CD4-positive, alpha-beta T cell (primary cell): ENCODE data around the gene DOP1A. TPM values are rescaled to one million over a fixed set of nuclear protein-coding genes. Genes with fewer than 3 reads are reported as not detected.

Source experiments
- ATAC-seq: fragments of 200-7000 bp; cut with Tn5 transposase; one replicate; pipeline ENCODE4 v1.10.0; 2022; ENCODE audit warnings: mild to moderate bottlenecking; ENCODE audit not compliant: poor library complexity
- CTCF ChIA-PET: fragments of 350-600 bp; sonication (Branson Sonifier 250); formaldehyde crosslinking; loops from one replicate; lab custom pipeline; 2021; ENCODE audit warnings: antibody characterized with exemption, inconsistent platforms; lab: Charles Lee
- POLR2A ChIA-PET: fragments of 350-600 bp; sonication (Branson Sonifier 250); formaldehyde crosslinking; loops from one replicate; lab custom pipeline; 2021; ENCODE audit warnings: antibody characterized with exemption, inconsistent platforms; lab: Charles Lee
- DNase-seq, 14 experiments: peaks; one replicate each; pipeline ENCODE4 v3.0.0-alpha.2; 2013 to 2020; ENCODE audit warnings: mixed read lengths in 2 of 14
- H3K27ac ChIP-seq, 2 donors: one replicate each; pipeline versions ENCODE4 v1.5.1 to v1.7.0; 2013; ENCODE audit warnings: low read length in 2 of 2, low read depth in 1 of 2, mild to moderate bottlenecking in 1 of 2
- H3K27me3 ChIP-seq, 2 experiments: 1 replicate in 1 of 2; 2 replicates in 1 of 2; pipeline versions ENCODE4 v1.6.1 to v1.7.0; 2013; ENCODE audit warnings: low read length in 2 of 2, control low read depth in 1 of 2, mild to moderate bottlenecking in 1 of 2, moderate library complexity in 1 of 2; ENCODE audit not compliant: insufficient read depth in 2 of 2, control insufficient read depth in 1 of 2
- H3K36me3 ChIP-seq: one replicate; pipeline ENCODE4 v1.6.1; 2013; ENCODE audit warnings: low read length, control low read depth; ENCODE audit not compliant: insufficient read depth
- H3K4me1 ChIP-seq: one replicate; pipeline ENCODE4 v1.6.1; 2013; ENCODE audit warnings: low read length, control low read depth; ENCODE audit not compliant: insufficient read depth
- H3K4me3 ChIP-seq: one replicate; pipeline ENCODE4 v1.5.1; 2013; ENCODE audit warnings: mild to moderate bottlenecking, low read length, moderate library complexity
- H3K9me3 ChIP-seq, 2 experiments: 1 replicate in 1 of 2; 2 replicates in 1 of 2; pipeline versions ENCODE4 v1.6.1 to v1.7.0; 2013; ENCODE audit warnings: low read length in 2 of 2, mild to moderate bottlenecking in 2 of 2, control low read depth in 1 of 2, moderate library complexity in 1 of 2; ENCODE audit not compliant: control insufficient read depth in 1 of 2, insufficient read depth in 1 of 2
- H3K27ac Mint-ChIP-seq: one replicate; pipeline ENCODE4 v1.8.0; 2020; ENCODE audit warnings: mixed read lengths
- H3K27me3 Mint-ChIP-seq: one replicate; pipeline ENCODE4 v1.8.0; 2021; ENCODE audit warnings: mixed read lengths
- H3K36me3 Mint-ChIP-seq: one replicate; pipeline ENCODE4 v1.8.0; 2021; ENCODE audit warnings: low read depth, mixed read lengths
- H3K4me1 Mint-ChIP-seq: one replicate; pipeline ENCODE4 v1.8.0; 2021; ENCODE audit warnings: low read depth, mixed read lengths
- H3K4me3 Mint-ChIP-seq: one replicate; pipeline ENCODE4 v1.8.0; 2020; ENCODE audit warnings: mild to moderate bottlenecking, mixed read lengths
- H3K9me3 Mint-ChIP-seq: one replicate; pipeline ENCODE4 v1.8.0; 2020; ENCODE audit warnings: mixed read lengths
- intact Hi-C, 2 experiments: fragments of 100-400 bp; cut with DNase I in 1 of 2; cut with micrococcal nuclease in 1 of 2; formaldehyde crosslinking; loops; one replicate each; pipeline versions ENCODE4 v1.15.1 to v1.9.0; 2023 to 2025; cut with DNase I, micrococcal nuclease
- total RNA-seq, 174 experiments: library from RNA in 2 of 174; stranded (reverse) in 2 of 174; gene quantifications; one replicate each; pipeline ENCODE4 v1.2.3 and lab custom pipeline; 2021 to 2026
- TF ChIP-seq, protein P1 (sequence below): fragments of 200-600 bp; IDR thresholded peaks from one replicate; pipeline ENCODE4 v1.8.0; 2022; ENCODE audit warnings: antibody characterized with exemption, mild to moderate bottlenecking

The DOP1A gene
- total RNA-seq, 2 experiments from 2014 or later, result 15.6 to 15.8 TPM

GRCh38 chr6:83097204-83097603, 29.7 kb downstream of the DOP1A start:
- no peaks in the 10 kb centered on the region for H3K27me3 Mint-ChIP-seq
- H3K4me1 Mint-ChIP-seq, result peaks cover 14% of the 10 kb centered on the region
- no peaks in the 10 kb centered on the region for H3K9me3 Mint-ChIP-seq
- Histone ChIP-seq H3K36me3 (peaks cover 17% of the 10 kb centered on the region), H3K4me1 (no peaks in the 10 kb centered on the region), H3K9me3 (no peaks in the 10 kb centered on the region), H3K27ac (no peak overlapping the region), H3K27me3 (no peaks in the 10 kb centered on the region), H3K4me3 (no peak overlapping the region)
- CTCF ChIA-PET, result interaction anchor here (0.8 kb wide), 1 partner anchor 32 kb away, joined by 3 read pairs; the partner anchor contains the start of gene UBE3D
- no peak overlapping the region for H3K27ac Mint-ChIP-seq
- no peak for ATAC-seq
- H3K36me3 Mint-ChIP-seq, result peaks cover 53% of the 10 kb centered on the region
- TF ChIP-seq, protein P1, sequence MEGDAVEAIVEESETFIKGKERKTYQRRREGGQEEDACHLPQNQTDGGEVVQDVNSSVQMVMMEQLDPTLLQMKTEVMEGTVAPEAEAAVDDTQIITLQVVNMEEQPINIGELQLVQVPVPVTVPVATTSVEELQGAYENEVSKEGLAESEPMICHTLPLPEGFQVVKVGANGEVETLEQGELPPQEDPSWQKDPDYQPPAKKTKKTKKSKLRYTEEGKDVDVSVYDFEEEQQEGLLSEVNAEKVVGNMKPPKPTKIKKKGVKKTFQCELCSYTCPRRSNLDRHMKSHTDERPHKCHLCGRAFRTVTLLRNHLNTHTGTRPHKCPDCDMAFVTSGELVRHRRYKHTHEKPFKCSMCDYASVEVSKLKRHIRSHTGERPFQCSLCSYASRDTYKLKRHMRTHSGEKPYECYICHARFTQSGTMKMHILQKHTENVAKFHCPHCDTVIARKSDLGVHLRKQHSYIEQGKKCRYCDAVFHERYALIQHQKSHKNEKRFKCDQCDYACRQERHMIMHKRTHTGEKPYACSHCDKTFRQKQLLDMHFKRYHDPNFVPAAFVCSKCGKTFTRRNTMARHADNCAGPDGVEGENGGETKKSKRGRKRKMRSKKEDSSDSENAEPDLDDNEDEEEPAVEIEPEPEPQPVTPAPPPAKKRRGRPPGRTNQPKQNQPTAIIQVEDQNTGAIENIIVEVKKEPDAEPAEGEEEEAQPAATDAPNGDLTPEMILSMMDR, result no peak
- DNase-seq, result no peak
- no peak overlapping the region for H3K4me3 Mint-ChIP-seq
- intact Hi-C loops, result no loop called here
- POLR2A ChIA-PET, result no interaction called here

- Histone ChIP-seq H3K4me1 (no peaks in the 10 kb centered on the region), H3K27me3 (no peaks in the 10 kb centered on the region), H3K27ac (no peak overlapping the region), H3K36me3 (peaks cover 18% of the 10 kb centered on the region), H3K4me3 (no peak overlapping the region), H3K9me3 (no peaks in the 10 kb centered on the region)
- H3K9me3 Mint-ChIP-seq, result no peaks in the 10 kb centered on the region
- ChIA-PET POLR2A (no interaction called here), CTCF (no interaction called here)
- TF ChIP-seq, protein P1, result no peak
- DNase-seq, result no peak
- no peak overlapping the region for H3K27ac Mint-ChIP-seq
- H3K36me3 Mint-ChIP-seq, result peaks cover 57% of the 10 kb centered on the region
- H3K4me1 Mint-ChIP-seq, result peaks cover 14% of the 10 kb centered on the region
- intact Hi-C loops, result no loop called here
- H3K27me3 Mint-ChIP-seq, result no peaks in the 10 kb centered on the region
- ATAC-seq, result no peak
- no peak overlapping the region for H3K4me3 Mint-ChIP-seq
Observed at GRCh38 chr6:83097675-83098074, 30.2 kb downstream of the DOP1A start.

DNA sequence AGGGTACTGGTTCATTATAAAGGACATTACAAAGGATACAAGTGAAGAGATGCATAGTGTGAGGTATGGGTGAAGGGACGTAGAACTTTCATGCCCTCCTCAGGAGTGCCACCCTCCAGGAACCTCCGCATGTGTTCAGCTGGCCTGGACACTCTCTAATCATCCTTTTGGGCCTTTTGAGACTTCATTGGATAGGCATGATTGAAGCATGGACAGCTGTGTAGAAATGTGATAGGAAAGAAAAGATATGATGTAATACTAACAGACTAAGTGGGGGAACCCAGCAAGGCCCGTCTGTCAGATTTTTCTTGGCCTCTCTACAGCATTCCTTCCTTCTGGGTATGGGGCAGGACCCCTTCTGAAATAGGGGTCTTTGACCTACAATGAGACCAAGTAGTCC, 31.1 kb downstream of the DOP1A start:
- Mint-ChIP-seq H3K4me3 (no peak overlapping the region), H3K9me3 (no peaks in the 10 kb centered on the region), H3K27ac (no peak overlapping the region), H3K4me1 (peaks cover 14% of the 10 kb centered on the region), H3K27me3 (no peaks in the 10 kb centered on the region), H3K36me3 (peaks cover 67% of the 10 kb centered on the region)
- intact Hi-C loops, result no loop called here
- no peak for ATAC-seq
- Histone ChIP-seq H3K4me1 (no peaks in the 10 kb centered on the region), H3K4me3 (no peak overlapping the region), H3K9me3 (no peaks in the 10 kb centered on the region), H3K27ac (no peak overlapping the region), H3K27me3 (no peaks in the 10 kb centered on the region), H3K36me3 (peaks cover 18% of the 10 kb centered on the region)
- TF ChIP-seq, protein P1, result no peak
- no peak for DNase-seq
- CTCF ChIA-PET, result no interaction called here
- POLR2A ChIA-PET, result no interaction called here
